MM.1S (cell line): ENCODE data around the gene B9D2.
A peak's percentile ranks its signal among the peaks of the same experiment; 100 is the strongest.
"Not testable (repeated sequence)": the region's sequence is repeated elsewhere in the genome, so short reads cannot be mapped to it uniquely, and the experiment has no call there.

ENCODE experiments used
- DNase-seq: peaks from one replicate; pipeline ENCODE4 v3.0.0-alpha.2; 2015
- H2AFZ ChIP-seq: fragments of 300-600 bp; sonication (generic); 2 replicates; pipeline ENCODE4 v1.6.0; 2016; ENCODE audit warnings: antibody characterized with exemption, low read length
- H3F3A ChIP-seq: fragments of 300-600 bp; sonication (generic); 2 replicates; pipeline ENCODE4 v1.6.1; 2016; ENCODE audit warnings: mild to moderate bottlenecking, antibody characterized with exemption, low read length, moderate library complexity, mixed read lengths; ENCODE audit not compliant: insufficient read depth
- H3K27ac ChIP-seq: fragments of 300-600 bp; sonication (generic); 2 replicates; pipeline ENCODE4 v1.5.1; 2016; ENCODE audit warnings: mild to moderate bottlenecking, low read length
- H3K27me3 ChIP-seq: fragments of 300-600 bp; sonication (generic); replicated peaks from 2 replicates; pipeline ENCODE4 v1.6.0; 2016; ENCODE audit warnings: low read length; ENCODE audit not compliant: insufficient read depth
- H3K36me3 ChIP-seq: fragments of 300-600 bp; sonication (generic); replicated peaks from 2 replicates; pipeline ENCODE4 v1.6.1; 2016; ENCODE audit warnings: mild to moderate bottlenecking, low read length, mixed read lengths; ENCODE audit not compliant: insufficient read depth
- H3K4me1 ChIP-seq: fragments of 300-600 bp; sonication (generic); 2 replicates; pipeline ENCODE4 v1.6.1; 2016; ENCODE audit warnings: low read length, mixed read lengths
- H3K4me2 ChIP-seq: fragments of 300-600 bp; sonication (generic); 2 replicates; pipeline ENCODE4 v1.6.0; 2016; ENCODE audit warnings: low read depth, low read length
- H3K4me3 ChIP-seq: fragments of 300-600 bp; sonication (generic); 2 replicates; pipeline ENCODE4 v1.5.1; 2016; ENCODE audit warnings: low read length, mixed read lengths
- H3K79me2 ChIP-seq: fragments of 300-600 bp; sonication (generic); 2 replicates; pipeline ENCODE4 v1.6.1; 2016; ENCODE audit warnings: mixed run types, low read length, mixed read lengths
- H3K9ac ChIP-seq: fragments of 300-600 bp; sonication (generic); 2 replicates; pipeline ENCODE4 v1.6.1; 2016; ENCODE audit warnings: low read length, mixed read lengths
- H3K9me2 ChIP-seq: fragments of 300-600 bp; sonication (generic); replicated peaks from 2 replicates; pipeline ENCODE4 v1.6.1; 2016; ENCODE audit warnings: mild to moderate bottlenecking, low read length, mixed read lengths; ENCODE audit not compliant: insufficient read depth
- H3K9me3 ChIP-seq: fragments of 300-600 bp; sonication (generic); replicated peaks from 2 replicates; pipeline ENCODE4 v1.6.1; 2016; ENCODE audit warnings: mild to moderate bottlenecking, low read length, mixed read lengths; ENCODE audit not compliant: insufficient read depth
- H4K20me1 ChIP-seq: fragments of 300-600 bp; sonication (generic); 2 replicates; pipeline ENCODE4 v1.6.1; 2016; ENCODE audit warnings: mild to moderate bottlenecking, low read length, moderate library complexity, mixed read lengths; ENCODE audit not compliant: insufficient read depth
- CTCF ChIP-seq: fragments of 300-600 bp; sonication (generic); IDR thresholded peaks from 2 replicates; pipeline ENCODE4 v1.5.1; 2016; ENCODE audit warnings: antibody characterized with exemption, low read length, mixed read lengths
- EZH2 ChIP-seq: fragments of 300-600 bp; sonication (generic); optimal IDR thresholded peaks from 2 replicates; pipeline ENCODE3; 2017; ENCODE audit warnings: low read depth, mild to moderate bottlenecking, antibody characterized with exemption, low read length, mixed read lengths
- EZH2phosphoT487 ChIP-seq: fragments of 300-600 bp; sonication (generic); IDR thresholded peaks from 2 replicates; pipeline ENCODE4 v1.6.1; 2018; ENCODE audit warnings: antibody characterized with exemption, low read length

The B9D2 gene

GRCh38 chr19:41411100-41411967 is 47.4 kb upstream of the B9D2 start:
- H3F3A ChIP-seq = no peaks in the 10 kb centered on the region
- no peak overlapping the region for H3K4me2 ChIP-seq
- no peak overlapping the region for H3K9ac ChIP-seq
- no peak overlapping the region for H2AFZ ChIP-seq
- H3K9me3 ChIP-seq = no peaks in the 10 kb centered on the region
- H3K27ac ChIP-seq = no peak overlapping the region
- no peak for TF ChIP-seq CTCF
- TF ChIP-seq EZH2 = no peak
- no peak for TF ChIP-seq EZH2phosphoT487
- no peak for DNase-seq
- H3K27me3 ChIP-seq = no peaks in the 10 kb centered on the region
- H4K20me1 ChIP-seq = no peaks in the 10 kb centered on the region
- no peaks in the 10 kb centered on the region for H3K36me3 ChIP-seq
- H3K79me2 ChIP-seq = no peaks in the 10 kb centered on the region
- H3K4me1 ChIP-seq = peaks cover 21% of the 10 kb centered on the region
- H3K4me3 ChIP-seq = no peak overlapping the region
- no peaks in the 10 kb centered on the region for H3K9me2 ChIP-seq

DNA sequence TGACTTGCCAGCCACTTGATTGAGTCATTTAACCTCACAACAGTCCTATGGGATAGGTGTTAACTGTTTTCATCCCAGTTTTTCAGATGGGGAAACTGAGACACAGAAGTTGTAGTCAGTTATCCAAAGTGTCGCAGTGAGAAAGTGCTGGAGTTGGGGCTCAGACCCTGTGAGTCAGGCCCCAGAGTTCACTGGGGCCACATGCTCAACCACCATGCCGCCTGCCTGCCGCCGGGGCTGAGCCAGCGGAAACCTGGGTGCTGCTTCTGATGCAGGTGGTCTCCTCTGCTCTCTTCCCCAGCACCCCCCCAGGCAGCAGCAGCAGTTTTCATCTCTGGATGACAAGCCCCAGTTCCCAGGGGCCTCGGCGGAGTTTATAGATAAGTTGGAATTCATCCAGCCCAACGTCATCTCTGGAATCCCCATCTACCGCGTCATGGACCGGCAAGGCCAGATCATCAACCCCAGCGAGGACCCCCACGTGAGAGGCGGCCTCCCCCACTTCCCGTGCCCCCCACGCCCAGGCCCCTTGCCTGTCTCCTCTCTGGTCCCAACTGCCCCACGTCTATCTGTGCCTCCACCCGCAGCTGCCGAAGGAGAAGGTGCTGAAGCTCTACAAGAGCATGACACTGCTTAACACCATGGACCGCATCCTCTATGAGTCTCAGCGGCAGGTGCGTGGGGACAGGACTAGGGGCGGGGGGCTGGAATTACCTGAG is 46.5 kb upstream of the B9D2 start:
- Histone ChIP-seq H3K27ac (peak overlapping the region; percentile 58; the same call in 1 of the 2 replicates), H3K9ac (peak overlapping the region; percentile 39)

GRCh38 chr19:41409288-41409687 is 45.3 kb upstream of the B9D2 start:
- peak; percentile 38 for DNase-seq
- Histone ChIP-seq H3K4me3 (0 out of 2 replicates have a peak overlapping the region, but pooled peaks have one; percentile 16), H3K79me2 (no peaks in the 10 kb centered on the region), H3K36me3 (no peaks in the 10 kb centered on the region), H3K9me3 (no peaks in the 10 kb centered on the region), H3K9ac (peak overlapping the region; percentile 28; the same call in 1 of the 2 replicates), H3K9me2 (no peaks in the 10 kb centered on the region), H3K4me1 (peaks cover 21% of the 10 kb centered on the region), H4K20me1 (no peaks in the 10 kb centered on the region), H2AFZ (no peak overlapping the region), H3K4me2 (peak overlapping the region; percentile 66), H3F3A (no peaks in the 10 kb centered on the region), H3K27me3 (no peaks in the 10 kb centered on the region), H3K27ac (peak overlapping the region; percentile 58)
- TF ChIP-seq EZH2phosphoT487 (no peak), EZH2 (no peak), CTCF (no peak)

More for the DNA sequence above, 46.5 kb upstream of the B9D2 start:
- Histone ChIP-seq H3K36me3 (no peaks in the 10 kb centered on the region), H3K4me3 (no peak overlapping the region), H3K9me3 (no peaks in the 10 kb centered on the region), H3K4me1 (peaks cover 21% of the 10 kb centered on the region), H3K79me2 (no peaks in the 10 kb centered on the region), H3K4me2 (peak overlapping the region; percentile 66), H3K9me2 (no peaks in the 10 kb centered on the region), H3F3A (no peaks in the 10 kb centered on the region), H2AFZ (no peak overlapping the region), H3K27me3 (no peaks in the 10 kb centered on the region), H4K20me1 (no peaks in the 10 kb centered on the region)
- TF ChIP-seq EZH2phosphoT487 = no peak
- no peak for TF ChIP-seq EZH2
- no peak for TF ChIP-seq CTCF
- no peak for DNase-seq

- not testable (repeated sequence) for H3K36me3 ChIP-seq, H2AFZ ChIP-seq, DNase-seq, H3K9me3 ChIP-seq, H3F3A ChIP-seq, H3K79me2 ChIP-seq, H3K27me3 ChIP-seq, H3K9me2 ChIP-seq, H4K20me1 ChIP-seq
- Histone ChIP-seq H3K4me3 (0 out of 2 replicates have a peak overlapping the region, but pooled peaks have one; percentile 16), H3K4me2 (peak overlapping the region; percentile 66; the same call in 1 of the 2 replicates), H3K9ac (peak overlapping the region; percentile 28; the same call in 1 of the 2 replicates), H3K4me1 (peaks cover 21% of the 10 kb centered on the region), H3K27ac (peak overlapping the region; percentile 58; the same call in 1 of the 2 replicates)
Measured at GRCh38 chr19:41408846-41409245, 44.9 kb upstream of the B9D2 start.
